Immature natural killer cell (primary cell): Measurements from ENCODE around the gene GIPC3. TPM values are rescaled to one million over a fixed set of nuclear protein-coding genes. Genes with fewer than 3 reads are reported as not detected.

Experiments
- DNase-seq, 3 donors: peaks; one replicate each; pipeline ENCODE4 v3.0.0; 2022; ENCODE audit warnings: mixed read lengths in 1 of 3
- H3K27ac Mint-ChIP-seq, 6 donors: one replicate each; pipeline ENCODE4 v1.8.0; 2020; ENCODE audit warnings: mixed read lengths in 6 of 6, mild to moderate bottlenecking in 5 of 6, inconsistent platforms in 4 of 6, moderate library complexity in 3 of 6
- H3K27me3 Mint-ChIP-seq, 3 donors: one replicate each; pipeline ENCODE4 v1.8.0; 2020 to 2021; ENCODE audit warnings: low read depth in 3 of 3, mild to moderate bottlenecking in 3 of 3, mixed read lengths in 3 of 3, moderate library complexity in 3 of 3, inconsistent platforms in 1 of 3
- H3K36me3 Mint-ChIP-seq, 3 donors: one replicate each; pipeline ENCODE4 v1.8.0; 2020; ENCODE audit warnings: mixed read lengths in 3 of 3, inconsistent platforms in 2 of 3, mild to moderate bottlenecking in 2 of 3
- H3K4me1 Mint-ChIP-seq, 2 donors: one replicate each; pipeline ENCODE4 v1.8.0; 2020; ENCODE audit warnings: inconsistent platforms in 2 of 2, mild to moderate bottlenecking in 2 of 2, mixed read lengths in 2 of 2, moderate library complexity in 1 of 2
- H3K4me3 Mint-ChIP-seq, 5 donors: one replicate each; pipeline ENCODE4 v1.8.0; 2020; ENCODE audit warnings: mild to moderate bottlenecking in 5 of 5, mixed read lengths in 5 of 5, inconsistent platforms in 3 of 5, moderate library complexity in 3 of 5
- H3K9me3 Mint-ChIP-seq, 6 donors: one replicate each; pipeline ENCODE4 v1.8.0; 2020; ENCODE audit warnings: mild to moderate bottlenecking in 6 of 6, mixed read lengths in 6 of 6, inconsistent platforms in 4 of 6, moderate library complexity in 3 of 6
- polyA plus RNA-seq, 3 donors: library from polyadenylated mRNA; unstranded; fragments of 300-500 nt; fragmentation: Illumina TruSeq; gene quantifications; one replicate each; pipeline ENCODE4 v1.2.3, GENCODE V29; 2021

The GIPC3 gene
- polyA plus RNA-seq, 3 donors from 2014 or later = 0.04 to 0.95 TPM; not detected in 1

DNA sequence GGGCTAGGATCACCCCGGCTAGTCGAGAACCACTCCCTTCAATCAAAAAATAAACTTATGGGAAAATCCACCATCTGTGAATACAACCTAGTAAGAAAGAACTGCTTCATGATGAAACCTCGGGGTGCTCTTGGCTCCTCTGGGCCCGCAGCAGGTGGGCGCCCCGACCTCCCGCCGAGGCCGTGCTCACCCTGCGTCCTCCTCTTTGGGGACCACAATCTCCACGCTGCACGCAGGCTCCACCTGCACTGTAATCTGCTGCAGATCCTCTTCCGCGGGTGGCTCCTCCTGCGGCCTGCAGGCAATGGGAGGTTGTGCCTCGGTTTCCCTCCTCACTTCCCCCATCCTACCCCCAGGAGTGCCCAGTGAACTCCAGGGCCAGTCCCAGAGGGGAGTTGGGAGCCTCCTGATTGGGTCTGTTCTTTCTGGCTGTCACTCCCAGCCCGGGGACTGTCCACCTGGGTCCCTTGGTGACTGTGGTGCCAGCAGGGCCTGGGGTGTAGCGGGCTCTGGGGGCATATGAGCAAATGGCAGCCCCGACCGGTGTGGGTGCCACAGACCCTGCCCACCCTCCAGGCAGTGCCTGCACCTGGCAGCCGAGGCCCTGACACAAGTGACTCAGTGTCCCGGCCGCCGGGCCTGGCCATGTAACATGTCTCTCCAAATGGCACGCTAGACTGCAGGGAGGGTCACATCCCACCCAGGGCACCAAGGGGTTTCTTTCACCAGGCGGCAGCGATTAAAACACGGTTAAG lies 56.4 kb downstream of the GIPC3 start:
- DNase-seq = no peak
- Mint-ChIP-seq H3K4me3 (no peak overlapping the region), H3K27me3 (no peaks in the 10 kb centered on the region), H3K9me3 (no peaks in the 10 kb centered on the region), H3K4me1 (no peaks in the 10 kb centered on the region), H3K27ac (no peak overlapping the region), H3K36me3 (peaks cover 0 to 5% (median 0%) of the 10 kb centered on the region in 3 donors)

DNA sequence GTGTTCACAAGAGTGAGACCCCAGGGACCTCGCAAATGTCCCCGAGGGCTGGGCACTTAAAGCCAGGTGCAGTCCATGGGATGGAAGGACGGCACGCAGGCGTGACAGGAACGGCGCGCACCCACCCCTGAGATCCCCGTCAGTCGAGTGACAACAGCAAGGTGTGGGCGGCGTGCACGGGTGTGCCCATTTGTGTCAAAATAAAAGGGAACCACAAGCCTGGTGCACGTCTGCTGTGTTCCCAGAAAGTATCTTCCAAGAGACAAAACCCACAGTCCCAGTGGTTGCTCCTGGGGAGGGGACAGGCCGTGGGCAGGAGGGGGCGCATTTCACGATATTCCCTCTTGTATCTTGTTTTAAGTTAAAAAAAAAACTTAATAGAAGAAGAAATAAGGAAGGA lies 57.0 kb downstream of the GIPC3 start:
- Mint-ChIP-seq H3K27me3 (no peaks in the 10 kb centered on the region), H3K4me1 (no peaks in the 10 kb centered on the region), H3K27ac (no peak overlapping the region), H3K4me3 (no peak overlapping the region), H3K9me3 (no peaks in the 10 kb centered on the region), H3K36me3 (peaks cover 0 to 5% (median 0%) of the 10 kb centered on the region in 3 donors)
- DNase-seq = no peak

Other genes starting within 250 kb of the GIPC3 start
- gene NFIC, start 218.9 kb upstream of the GIPC3 start, polyA plus RNA-seq = 10 to 100 TPM in 1 of 3 donors, 1 to 10 TPM in 1, not detected in 1; 2.8 to 13.3 TPM
- 1 to 10 TPM in 2 of 3 donors, not detected in 1; 1.5 to 2.1 TPM for gene SMIM24, start 105.0 kb upstream of the GIPC3 start, polyA plus RNA-seq
- not detected for gene SMIM44, start 102.0 kb upstream of the GIPC3 start, polyA plus RNA-seq
- gene DOHH, start 84.8 kb upstream of the GIPC3 start, polyA plus RNA-seq = 10 to 100 TPM in 1 of 3 donors, 1 to 10 TPM in 2; 6.8 to 18.4 (median 9.1) TPM
- 10 to 100 TPM in 1 of 3 donors, 1 to 10 TPM in 2; 6.8 to 14.2 (median 9.7) TPM for gene FZR1, start 79.2 kb upstream of the GIPC3 start, polyA plus RNA-seq
- gene TEKTIP1, start 46.3 kb upstream of the GIPC3 start, polyA plus RNA-seq = not detected
- gene MFSD12, start 27.9 kb upstream of the GIPC3 start, polyA plus RNA-seq = 10 to 100 TPM; 17.1 to 26.9 (median 25.6) TPM
- 10 to 100 TPM; 42.9 to 74.8 (median 60.1) TPM for gene HMG20B, start 12.5 kb upstream of the GIPC3 start, polyA plus RNA-seq
- 1 to 10 TPM; 3.1 to 9.5 (median 3.1) TPM for gene TBXA2R, start 21.4 kb downstream of the GIPC3 start, polyA plus RNA-seq
- 10 to 100 TPM in 1 of 3 donors, 1 to 10 TPM in 2; 1.4 to 18.0 (median 5.6) TPM for gene CACTIN, start 41.3 kb downstream of the GIPC3 start, polyA plus RNA-seq
- 10 to 100 TPM in 1 of 3 donors, 1 to 10 TPM in 1, not detected in 1; 4.3 to 25.7 TPM for gene PIP5K1C, start 115.0 kb downstream of the GIPC3 start, polyA plus RNA-seq
- under 1 TPM in 1 of 3 donors, not detected in 2; 0.34 TPM for gene TJP3, start 122.9 kb downstream of the GIPC3 start, polyA plus RNA-seq
- 10 to 100 TPM; 24.2 to 32.4 (median 31.2) TPM for gene APBA3, start 176.2 kb downstream of the GIPC3 start, polyA plus RNA-seq
- 100 to 1,000 TPM; 116 to 167 (median 122) TPM for gene MRPL54, start 177.2 kb downstream of the GIPC3 start, polyA plus RNA-seq
- gene RAX2, start 186.8 kb downstream of the GIPC3 start, polyA plus RNA-seq = not detected
- 100 to 1,000 TPM; 326 to 436 (median 418) TPM for gene MATK, start 200.9 kb downstream of the GIPC3 start, polyA plus RNA-seq